ENCODE measurements around the gene SLC36A3. TPM values are rescaled to one million over a fixed set of nuclear protein-coding genes. Genes with fewer than 3 reads are reported as not detected.
"Not testable (repeated sequence)": the region's sequence is repeated elsewhere in the genome, so short reads cannot be mapped to it uniquely, and the experiment has no call there.

The SLC36A3 gene
- total RNA-seq, 1 experiment from 2014 or later, result not detected

GRCh38 chr5:151312756-151313324, 9.3 kb upstream of the SLC36A3 start:
- peak; percentile 3 for DNase-seq (ENCODE audit: low read depth, low spot score)
- in situ Hi-C loops (cut with HindIII; ENCODE audit: low pct_unique_long_range_greater_than_20kb, low sequenced_read_pairs), result no loop called here

GRCh38 chr5:151310932-151311331, 7.4 kb upstream of the SLC36A3 start:
- DNase-seq (ENCODE audit: low read depth, low spot score), result no peak
- in situ Hi-C loops (cut with HindIII; ENCODE audit: low pct_unique_long_range_greater_than_20kb, low sequenced_read_pairs), result no loop called here

GRCh38 chr5:151309821-151310220, 6.3 kb upstream of the SLC36A3 start:
- in situ Hi-C loops (cut with HindIII; ENCODE audit: low pct_unique_long_range_greater_than_20kb, low sequenced_read_pairs); DNase-seq (ENCODE audit: low read depth, low spot score): not testable (repeated sequence)

DNA sequence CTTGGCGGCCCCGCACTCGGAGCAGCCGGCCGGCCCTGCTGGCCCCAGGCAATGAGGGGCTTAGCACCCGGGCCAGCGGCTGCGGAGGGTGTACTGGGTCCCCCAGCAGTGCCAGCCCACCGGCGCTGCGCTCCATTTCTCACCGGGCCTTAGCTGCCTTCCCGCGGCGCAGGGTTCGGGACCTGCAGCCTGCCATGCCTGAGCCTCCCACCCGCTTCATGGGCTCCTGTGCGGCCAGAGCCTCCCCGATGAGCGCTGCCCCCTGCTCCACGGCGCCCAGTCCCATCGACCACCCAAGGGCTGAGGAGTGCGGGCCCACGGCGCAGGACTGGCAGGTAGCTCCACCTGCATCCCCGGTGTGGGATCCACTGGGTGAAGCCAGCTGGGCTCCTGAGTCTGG, 5.7 kb upstream of the SLC36A3 start:
- in situ Hi-C loops (cut with HindIII; ENCODE audit: low pct_unique_long_range_greater_than_20kb, low sequenced_read_pairs); DNase-seq (ENCODE audit: low read depth, low spot score): not testable (repeated sequence)

- DNase-seq (ENCODE audit: low read depth, low spot score), result peak; percentile 91
- in situ Hi-C loops (cut with HindIII; ENCODE audit: low pct_unique_long_range_greater_than_20kb, low sequenced_read_pairs), result no loop called here
Observed at GRCh38 chr5:151298063-151298855, 5.3 kb downstream of the SLC36A3 start.

GRCh38 chr5:151296974-151297373, 6.6 kb downstream of the SLC36A3 start:
- DNase-seq (ENCODE audit: low read depth, low spot score), result no peak
- in situ Hi-C loops (cut with HindIII; ENCODE audit: low pct_unique_long_range_greater_than_20kb, low sequenced_read_pairs), result no loop called here

GRCh38 chr5:151296478-151296830, 7.1 kb downstream of the SLC36A3 start:
- DNase-seq (ENCODE audit: low read depth, low spot score), result no peak
- in situ Hi-C loops (cut with HindIII; ENCODE audit: low pct_unique_long_range_greater_than_20kb, low sequenced_read_pairs), result no loop called here

- in situ Hi-C loops (cut with HindIII; ENCODE audit: low pct_unique_long_range_greater_than_20kb, low sequenced_read_pairs), result no loop called here
- no peak for DNase-seq (ENCODE audit: low read depth, low spot score)
Observed at GRCh38 chr5:151295791-151296477, 7.6 kb downstream of the SLC36A3 start.

- DNase-seq (ENCODE audit: low read depth, low spot score), result no peak
- in situ Hi-C loops (cut with HindIII; ENCODE audit: low pct_unique_long_range_greater_than_20kb, low sequenced_read_pairs), result no loop called here
Observed at GRCh38 chr5:151295138-151295537, 8.4 kb downstream of the SLC36A3 start.

GRCh38 chr5:151293624-151294023, 9.9 kb downstream of the SLC36A3 start:
- in situ Hi-C loops (cut with HindIII; ENCODE audit: low pct_unique_long_range_greater_than_20kb, low sequenced_read_pairs), result no loop called here

DNA sequence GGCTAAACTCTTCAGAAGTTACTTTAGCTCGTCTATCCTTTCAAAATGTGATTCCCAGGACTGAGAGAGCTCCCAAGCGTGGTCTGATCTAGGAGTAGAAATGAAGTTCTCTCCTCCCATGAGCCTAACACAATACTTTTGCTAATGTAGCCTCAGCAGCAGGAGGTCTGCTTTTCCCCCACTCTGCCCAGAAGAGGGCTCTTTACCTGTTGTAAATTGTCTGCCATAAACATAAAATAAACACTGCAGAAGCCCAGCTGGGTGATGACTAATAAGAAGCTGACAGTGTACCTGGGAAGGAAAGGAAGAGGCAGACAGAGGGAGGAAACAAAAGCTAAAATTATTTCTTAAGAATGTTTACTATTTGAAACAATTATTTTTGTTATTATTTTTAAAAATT, 15.4 kb downstream of the SLC36A3 start:
- in situ Hi-C loops (cut with HindIII; ENCODE audit: low pct_unique_long_range_greater_than_20kb, low sequenced_read_pairs), result no loop called here
- DNase-seq (ENCODE audit: low read depth, low spot score), result no peak

More at GRCh38 chr5:151293624-151294023, 9.9 kb downstream of the SLC36A3 start:
- DNase-seq (ENCODE audit: low read depth, low spot score), result no peak

GRCh38 chr5:151286246-151286645, 17.3 kb downstream of the SLC36A3 start:
- in situ Hi-C loops (cut with HindIII; ENCODE audit: low pct_unique_long_range_greater_than_20kb, low sequenced_read_pairs), result no loop called here
- no peak for DNase-seq (ENCODE audit: low read depth, low spot score)

DNA sequence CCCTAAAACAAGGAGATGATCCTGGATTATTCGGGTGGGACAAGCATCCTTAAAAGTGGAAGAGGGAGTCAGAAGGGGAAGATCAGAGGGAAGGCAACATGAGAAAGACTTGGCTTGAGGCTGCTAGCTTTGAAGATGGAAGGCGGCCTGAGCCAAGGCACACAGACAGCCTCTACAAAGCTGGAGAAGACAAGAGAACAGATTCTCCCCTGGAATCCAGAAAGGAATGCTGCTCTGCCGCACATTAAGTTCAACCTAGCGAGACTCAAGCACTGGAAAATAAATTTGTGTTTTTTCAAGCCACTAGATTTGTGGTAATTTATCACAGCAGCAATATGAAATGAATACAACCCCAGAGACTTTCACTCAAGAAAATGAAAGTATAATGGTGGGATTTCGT, 17.9 kb downstream of the SLC36A3 start:
- no peak for DNase-seq (ENCODE audit: low read depth, low spot score)
- in situ Hi-C loops (cut with HindIII; ENCODE audit: low pct_unique_long_range_greater_than_20kb, low sequenced_read_pairs), result no loop called here

GRCh38 chr5:151284392-151284967, 19.1 kb downstream of the SLC36A3 start:
- in situ Hi-C loops (cut with HindIII; ENCODE audit: low pct_unique_long_range_greater_than_20kb, low sequenced_read_pairs), result no loop called here
- DNase-seq (ENCODE audit: low read depth, low spot score), result peak; percentile 35

GRCh38 chr5:151283120-151283825, 20.3 kb downstream of the SLC36A3 start:
- DNase-seq (ENCODE audit: low read depth, low spot score), result no peak
- in situ Hi-C loops (cut with HindIII; ENCODE audit: low pct_unique_long_range_greater_than_20kb, low sequenced_read_pairs), result no loop called here

DNA sequence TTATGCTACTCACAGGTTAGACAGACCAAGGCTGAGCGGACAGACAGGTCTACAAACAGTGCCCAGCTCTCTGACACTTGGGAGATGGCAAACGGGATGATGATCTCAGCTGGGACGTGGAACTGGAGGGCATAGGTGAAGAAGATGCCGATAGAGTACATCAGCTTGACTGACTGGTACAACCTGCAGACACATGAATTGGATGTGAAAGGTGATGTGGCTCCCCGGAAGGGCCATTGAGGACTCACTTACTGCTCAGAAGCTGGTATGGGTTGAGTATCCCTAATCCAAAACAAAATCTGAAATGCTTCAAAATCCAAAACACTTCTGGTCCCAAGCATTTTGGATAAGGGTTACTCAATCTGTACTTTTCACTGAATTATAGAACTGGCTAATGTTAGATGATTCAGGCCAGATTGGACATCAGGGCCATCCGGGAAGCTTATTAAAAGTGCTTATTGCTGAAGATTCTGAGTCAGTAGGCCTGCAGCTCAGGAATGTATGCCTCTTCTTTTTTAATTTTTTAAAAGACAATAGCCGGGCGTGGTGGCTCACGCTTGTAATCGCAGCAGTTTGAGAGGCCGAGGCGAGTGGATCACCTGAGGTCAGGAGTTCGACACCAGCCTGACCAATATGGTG, 22.4 kb downstream of the SLC36A3 start:
- DNase-seq (ENCODE audit: low read depth, low spot score), result no peak
- in situ Hi-C loops (cut with HindIII; ENCODE audit: low pct_unique_long_range_greater_than_20kb, low sequenced_read_pairs), result no loop called here

DNA sequence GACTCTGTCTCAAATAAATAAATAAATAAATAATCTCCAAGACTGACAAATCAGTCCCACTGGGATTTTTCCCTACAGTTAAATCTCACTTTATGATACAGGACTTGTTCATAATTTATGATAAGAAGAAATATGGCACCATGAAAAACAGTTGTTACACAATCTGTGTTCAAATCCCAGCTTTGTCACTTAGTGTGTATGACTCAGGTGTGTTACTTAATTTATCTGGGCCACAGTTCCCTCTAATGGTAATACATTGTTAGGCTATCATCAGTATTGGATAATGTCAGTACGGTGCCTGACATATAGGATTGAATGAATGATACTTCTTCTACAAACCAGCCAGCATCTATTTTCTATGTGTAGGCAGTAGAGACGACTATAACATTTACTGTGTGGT, 23.1 kb downstream of the SLC36A3 start:
- no peak for DNase-seq (ENCODE audit: low read depth, low spot score)
- in situ Hi-C loops (cut with HindIII; ENCODE audit: low pct_unique_long_range_greater_than_20kb, low sequenced_read_pairs), result no loop called here

All from SK-MEL-5 (cell line).